T1000 (cell line): ENCODE data around the gene CIAPIN1.

Experiments used
- DNase-seq: peaks from one replicate; lab custom pipeline; 2025; ENCODE audit warnings: mixed read lengths; lab: John Stamatoyannopoulos, UW

Gene CIAPIN1

DNA sequence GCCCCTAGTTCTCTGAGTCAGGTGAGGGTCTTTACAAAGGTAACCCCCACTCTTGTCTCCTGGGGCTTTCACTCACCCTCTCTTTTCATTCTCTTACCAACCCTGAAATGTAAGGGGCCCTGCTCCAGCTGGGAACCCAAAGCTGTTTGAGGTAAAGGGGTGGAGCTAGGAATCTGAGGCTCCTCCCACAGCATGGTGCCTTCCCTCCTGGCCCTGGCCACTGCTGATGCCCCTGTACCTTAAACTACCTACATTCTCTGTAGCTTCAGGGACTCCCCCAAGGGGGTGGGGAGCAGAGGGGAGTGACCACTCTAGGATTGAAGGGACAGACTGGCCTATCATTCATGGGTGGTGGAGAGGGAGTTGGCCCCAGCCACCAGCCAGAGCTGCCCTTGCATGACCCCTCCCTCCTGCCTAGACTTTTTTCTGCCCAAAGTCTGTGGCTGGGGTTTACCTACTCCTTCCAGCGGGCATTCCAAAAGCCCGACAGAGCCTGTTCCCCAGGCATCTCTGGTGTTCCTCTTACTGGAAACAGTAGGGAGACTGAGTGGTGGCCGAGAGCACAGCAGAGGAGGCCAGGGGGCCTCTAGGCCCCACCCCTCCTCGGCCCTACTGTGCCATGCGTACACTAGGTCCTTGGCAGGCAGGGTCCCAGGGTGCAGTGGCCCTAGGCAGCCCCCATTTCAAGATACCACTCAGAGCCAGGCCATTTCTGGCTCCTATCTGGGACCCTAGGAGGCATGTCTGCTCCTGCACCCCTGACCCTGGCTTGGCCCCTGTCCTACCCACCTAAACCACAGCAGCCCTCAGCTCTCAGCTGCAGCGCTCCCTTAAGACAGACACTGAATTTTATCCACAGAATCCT lies 29.6 kb upstream of the CIAPIN1 start:
- DNase-seq: no peak

- DNase-seq: no peak
Measured at GRCh38 chr16:57475711-57476339, 28.6 kb upstream of the CIAPIN1 start.

GRCh38 chr16:57474671-57475661 lies 27.8 kb upstream of the CIAPIN1 start:
- no peak for DNase-seq

DNA sequence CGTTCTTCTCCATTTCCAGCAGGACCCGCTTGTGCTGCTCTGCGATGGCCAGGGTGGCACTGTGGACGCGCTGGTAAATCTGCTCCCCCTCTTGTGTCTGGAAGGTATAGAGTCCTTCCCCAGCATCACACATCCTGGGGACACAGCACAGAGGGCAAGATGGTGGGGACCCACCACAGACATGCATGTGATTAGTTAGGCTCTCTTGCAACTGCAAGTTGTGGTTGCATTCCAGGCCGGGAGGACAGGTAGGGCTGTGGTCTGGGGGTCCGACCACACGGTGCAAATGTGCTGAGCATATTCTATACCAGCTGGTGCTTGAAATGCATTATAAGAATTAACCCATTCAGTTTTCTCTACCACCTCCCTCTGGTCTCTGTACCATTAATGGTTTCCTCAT lies 26.7 kb upstream of the CIAPIN1 start:
- no peak for DNase-seq

GRCh38 chr16:57473176-57473840 lies 26.1 kb upstream of the CIAPIN1 start:
- DNase-seq: no peak

DNA sequence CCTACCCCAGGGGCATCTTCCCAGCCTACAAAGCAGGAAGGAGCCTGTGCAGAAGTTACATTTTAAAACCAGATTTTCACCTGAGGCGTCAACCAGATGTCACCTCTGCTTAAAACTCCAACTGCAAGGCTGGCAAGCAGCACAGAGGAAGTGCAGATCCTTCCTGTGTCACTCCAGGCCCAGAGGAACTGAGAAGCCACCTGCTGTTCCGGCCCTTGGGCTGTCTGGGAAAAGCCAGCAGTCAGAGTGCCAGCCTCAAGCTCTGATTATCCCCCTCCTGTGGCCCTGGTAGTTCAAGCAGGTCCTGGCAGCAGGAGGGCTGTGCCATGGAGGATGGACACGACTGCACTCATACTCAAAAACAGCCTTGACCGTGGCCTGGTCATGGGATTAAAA lies 25.5 kb upstream of the CIAPIN1 start:
- DNase-seq: no peak

- no peak for DNase-seq
Measured at GRCh38 chr16:57471852-57472664, 24.9 kb upstream of the CIAPIN1 start.

DNA sequence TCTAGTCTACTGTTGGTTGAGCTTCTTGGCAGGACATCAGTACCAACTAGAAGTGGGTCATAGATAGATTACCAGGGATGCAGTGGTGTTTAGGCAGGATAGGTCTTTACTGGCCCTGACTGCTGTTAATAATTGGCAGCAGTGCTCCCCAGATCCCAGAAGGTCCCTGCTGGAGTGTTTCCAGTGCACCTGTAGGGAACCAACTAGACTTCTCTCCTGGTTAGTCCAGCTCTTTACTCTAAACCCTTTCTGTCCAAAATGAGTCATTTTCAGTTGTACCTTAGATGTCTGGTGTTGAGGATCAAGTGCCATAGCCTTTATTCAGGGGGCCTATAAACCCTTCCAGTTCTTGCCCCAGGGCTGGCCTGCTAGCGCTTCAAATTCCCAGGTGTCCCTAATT lies 24.0 kb upstream of the CIAPIN1 start:
- DNase-seq: no peak

- DNase-seq: no peak
Measured at GRCh38 chr16:57470711-57471110, 23.5 kb upstream of the CIAPIN1 start.

GRCh38 chr16:57469917-57470470 lies 22.8 kb upstream of the CIAPIN1 start:
- no peak for DNase-seq

- no peak for DNase-seq
Measured at GRCh38 chr16:57469046-57469445, 21.9 kb upstream of the CIAPIN1 start.

- DNase-seq: no peak
Measured at GRCh38 chr16:57468346-57468745, 21.2 kb upstream of the CIAPIN1 start.

DNA sequence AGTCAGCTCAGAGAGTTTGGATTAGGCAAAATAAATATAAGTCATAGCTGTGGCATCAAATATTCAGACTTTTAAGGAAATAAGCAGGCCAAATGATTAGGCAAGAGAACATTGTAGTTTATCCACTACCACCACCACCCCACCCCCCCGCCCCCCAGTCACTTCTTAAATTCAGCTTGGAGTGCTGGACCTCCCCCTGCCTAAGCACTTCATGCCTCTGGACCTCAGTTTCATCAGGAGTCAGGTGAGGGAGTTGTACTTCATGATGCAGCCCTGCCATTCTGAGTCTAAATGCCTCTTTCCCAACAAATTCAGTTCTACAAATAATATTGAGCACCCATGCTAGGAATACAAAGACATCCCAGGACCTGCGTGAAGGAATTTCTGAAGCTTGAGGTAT lies 17.3 kb upstream of the CIAPIN1 start:
- DNase-seq: no peak

- no peak for DNase-seq
Measured at GRCh38 chr16:57462978-57463362, 15.8 kb upstream of the CIAPIN1 start.

DNA sequence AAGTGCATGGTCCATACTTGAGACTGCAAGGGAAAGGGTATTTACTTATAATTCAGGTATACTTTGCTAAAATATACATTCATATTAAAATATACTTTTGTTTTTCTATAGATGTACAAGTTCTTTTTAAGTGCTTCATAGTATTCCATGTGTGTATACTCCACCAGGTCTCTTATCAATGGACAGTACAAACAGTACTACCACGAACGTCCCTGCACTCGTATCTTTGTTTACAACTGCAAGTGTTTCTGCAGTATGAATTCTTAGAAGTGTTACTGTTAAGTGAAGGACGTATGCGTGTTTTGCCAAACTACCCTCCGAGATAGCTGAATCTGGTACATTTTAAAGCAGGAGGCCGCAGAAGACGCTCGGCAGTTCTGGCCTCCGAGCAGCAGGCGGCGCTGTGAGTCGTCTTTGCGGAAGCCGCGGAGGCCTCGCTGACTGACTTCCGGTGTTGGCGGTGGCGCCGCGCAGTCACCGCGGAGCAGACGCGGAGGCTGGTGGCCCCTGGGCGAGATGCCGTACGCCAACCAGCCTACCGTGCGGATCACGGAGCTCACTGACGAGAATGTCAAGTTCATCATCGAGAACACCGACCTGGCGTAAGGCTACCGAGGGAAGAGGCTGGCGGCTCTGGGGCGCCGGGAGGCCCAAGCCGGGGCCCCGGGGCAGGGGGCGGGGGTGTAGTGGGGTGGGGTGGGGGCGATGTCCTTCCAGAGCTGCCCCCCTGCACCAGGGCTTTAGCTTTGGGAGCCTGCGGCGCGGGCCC lies 15.2 kb upstream of the CIAPIN1 start, which contains the start of gene POLR2C:
Gene POLR2C, plus strand, starts transcription at position 471 of the 769 bp plus-strand sequence. Its CDS starts 46 bp downstream, at position 517.
- peak; percentile 68 for DNase-seq

- DNase-seq: no peak
Measured at GRCh38 chr16:57452021-57452420, 4.8 kb upstream of the CIAPIN1 start.

DNA sequence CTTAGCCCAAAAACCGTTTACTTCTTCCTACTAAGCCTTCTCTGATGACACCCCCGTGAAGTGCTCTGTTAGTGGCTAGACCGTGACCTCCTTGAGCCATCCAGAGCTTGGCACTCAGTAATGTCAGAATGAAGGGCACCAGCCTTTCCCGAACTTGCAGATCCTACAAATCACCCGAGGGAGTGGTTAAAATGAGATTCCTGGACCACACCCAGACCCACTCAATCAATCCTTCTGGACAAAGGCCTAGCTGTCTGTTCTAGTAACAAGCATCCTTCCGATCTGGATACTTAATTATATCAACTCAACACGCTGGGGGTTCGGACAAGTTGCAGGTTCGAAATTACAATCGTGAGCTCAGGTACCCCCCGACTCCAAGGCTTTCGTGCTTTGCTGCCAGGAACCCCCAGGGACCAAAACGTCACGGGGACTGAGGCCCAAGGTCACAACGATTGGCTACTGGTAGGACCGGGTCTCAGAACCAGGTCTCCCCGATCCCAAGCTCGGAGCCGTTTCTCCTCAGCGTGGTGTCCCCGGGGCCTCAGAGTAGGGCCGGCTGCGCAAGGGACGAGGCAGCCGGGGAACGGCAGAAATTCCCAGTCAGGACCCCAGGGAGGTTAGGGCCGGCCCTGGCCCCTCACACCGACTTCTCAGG lies 527 bp downstream of the CIAPIN1 start:
- peak; percentile 37 for DNase-seq

GRCh38 chr16:57445510-57445909 lies 1.7 kb downstream of the CIAPIN1 start:
- no peak for DNase-seq

- DNase-seq: no peak
Measured at GRCh38 chr16:57444711-57445110, 2.5 kb downstream of the CIAPIN1 start.
